Activated CD4-positive, alpha-beta T cell treated with anti-CD3 and anti-CD28 coated beads, Interleukin-2, amount 50 U/mL, for 24 hours (primary cell): Measurements from ENCODE around the gene NKAIN1.
"Not testable (repeated sequence)": the region's sequence is repeated elsewhere in the genome, so short reads cannot be mapped to it uniquely, and the experiment has no call there.

Experiments
- DNase-seq, 2 donors: peaks; one replicate each; pipeline ENCODE4 v3.0.0-alpha.2; 2020; ENCODE audit warnings: low read depth in 1 of 2, low spot score in 1 of 2

Gene NKAIN1

DNA sequence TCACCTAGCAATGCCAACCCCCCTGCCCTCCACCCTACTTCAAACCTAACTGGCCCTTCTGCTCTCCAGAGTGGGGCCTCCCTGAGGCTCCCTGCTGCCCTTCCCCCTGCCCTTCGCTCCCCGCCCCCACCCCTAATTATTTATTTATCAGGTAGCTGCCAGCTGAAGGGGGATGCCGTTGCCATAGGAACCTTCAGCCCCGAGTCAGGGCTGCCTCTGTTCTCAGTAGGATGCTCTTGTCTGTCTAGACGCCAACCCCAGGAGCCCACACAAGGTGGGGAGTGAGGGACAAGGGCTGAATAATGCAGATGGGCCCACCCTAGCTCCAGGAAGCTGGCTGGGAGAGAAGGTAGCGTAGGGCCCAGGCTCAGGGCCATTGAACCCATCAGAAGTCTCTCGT is 41.1 kb downstream of the NKAIN1 start:
- no peak for DNase-seq

DNA sequence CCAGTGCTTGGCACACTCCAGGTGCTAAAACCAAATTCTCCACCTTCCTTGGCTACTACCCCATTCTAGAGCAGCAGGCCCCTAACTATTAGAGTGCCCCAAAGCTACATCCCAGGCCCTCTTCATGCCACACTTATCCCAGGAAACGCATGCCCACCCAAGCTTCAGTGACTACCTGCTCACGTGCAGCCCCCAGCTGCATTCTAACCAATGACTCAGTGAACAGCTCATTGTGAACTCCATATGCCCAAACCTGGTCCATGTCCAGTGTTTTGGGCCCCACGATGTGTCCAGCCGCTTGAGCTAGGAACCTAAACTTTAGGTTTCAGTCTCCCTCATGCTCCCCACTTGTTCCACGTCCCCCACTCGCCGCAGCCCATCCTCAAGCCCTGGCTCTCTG is 41.5 kb downstream of the NKAIN1 start:
- DNase-seq = no peak

DNA sequence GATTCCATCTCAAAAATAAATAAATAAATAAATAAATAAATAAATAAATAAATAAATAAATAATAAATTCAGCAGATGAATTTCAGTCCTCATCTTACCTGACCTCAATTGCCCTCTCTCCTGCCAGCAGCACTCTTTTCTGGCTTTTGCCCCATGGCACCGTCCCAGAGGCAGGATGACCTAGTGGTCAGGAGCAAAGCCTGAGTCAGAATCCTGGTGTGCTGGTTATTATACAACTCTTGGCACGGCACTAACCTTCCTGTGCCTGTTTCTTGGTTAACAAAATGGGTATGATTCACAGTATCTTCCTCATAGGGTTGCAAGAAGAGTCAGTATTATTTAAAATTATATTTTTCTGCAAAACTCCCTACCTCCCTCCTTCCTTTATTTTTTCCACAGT is 43.0 kb downstream of the NKAIN1 start:
- DNase-seq = no peak

DNA sequence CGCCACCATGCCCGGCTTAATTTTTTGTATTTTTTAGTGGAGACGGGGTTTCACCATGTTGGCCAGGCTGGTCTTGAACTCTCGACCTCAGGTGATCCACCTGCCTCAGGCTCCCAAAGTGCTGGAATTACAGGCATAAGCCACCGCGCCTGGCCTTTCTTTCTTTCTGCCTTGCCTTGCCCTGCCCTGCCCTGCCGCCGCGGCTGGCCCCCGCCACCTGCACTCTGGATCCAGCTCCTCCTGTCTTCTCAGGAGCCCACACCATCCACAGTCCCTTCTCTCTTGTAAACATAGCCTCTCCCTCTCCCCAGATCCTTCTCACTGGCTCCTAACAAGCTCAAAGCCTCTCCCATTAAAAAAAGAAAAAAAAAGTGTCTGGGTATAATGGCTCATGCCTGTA is 44.4 kb downstream of the NKAIN1 start:
- not testable (repeated sequence) for DNase-seq

- no peak for DNase-seq
Measured at GRCh38 chr1:31193729-31194128, 46.0 kb downstream of the NKAIN1 start.

DNA sequence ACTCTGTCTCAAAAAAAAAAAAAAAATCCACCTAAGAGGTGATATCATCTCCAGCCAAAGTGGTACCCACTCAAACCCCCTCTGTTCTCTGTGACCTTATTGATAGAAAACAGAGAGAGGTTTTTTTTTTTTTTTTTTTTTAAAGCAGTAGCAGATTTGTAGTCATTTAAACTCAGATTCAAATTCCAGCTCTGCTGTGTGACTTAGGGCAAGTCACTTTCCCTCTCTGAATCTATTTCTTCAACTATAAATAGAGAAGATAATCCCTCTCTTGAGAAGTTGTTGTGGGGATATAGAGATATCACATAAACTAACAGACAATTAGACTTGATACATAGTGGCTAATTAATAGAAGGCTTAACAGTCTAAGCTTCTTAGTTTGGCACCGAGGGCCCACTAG is 48.4 kb downstream of the NKAIN1 start:
- DNase-seq = no peak

DNA sequence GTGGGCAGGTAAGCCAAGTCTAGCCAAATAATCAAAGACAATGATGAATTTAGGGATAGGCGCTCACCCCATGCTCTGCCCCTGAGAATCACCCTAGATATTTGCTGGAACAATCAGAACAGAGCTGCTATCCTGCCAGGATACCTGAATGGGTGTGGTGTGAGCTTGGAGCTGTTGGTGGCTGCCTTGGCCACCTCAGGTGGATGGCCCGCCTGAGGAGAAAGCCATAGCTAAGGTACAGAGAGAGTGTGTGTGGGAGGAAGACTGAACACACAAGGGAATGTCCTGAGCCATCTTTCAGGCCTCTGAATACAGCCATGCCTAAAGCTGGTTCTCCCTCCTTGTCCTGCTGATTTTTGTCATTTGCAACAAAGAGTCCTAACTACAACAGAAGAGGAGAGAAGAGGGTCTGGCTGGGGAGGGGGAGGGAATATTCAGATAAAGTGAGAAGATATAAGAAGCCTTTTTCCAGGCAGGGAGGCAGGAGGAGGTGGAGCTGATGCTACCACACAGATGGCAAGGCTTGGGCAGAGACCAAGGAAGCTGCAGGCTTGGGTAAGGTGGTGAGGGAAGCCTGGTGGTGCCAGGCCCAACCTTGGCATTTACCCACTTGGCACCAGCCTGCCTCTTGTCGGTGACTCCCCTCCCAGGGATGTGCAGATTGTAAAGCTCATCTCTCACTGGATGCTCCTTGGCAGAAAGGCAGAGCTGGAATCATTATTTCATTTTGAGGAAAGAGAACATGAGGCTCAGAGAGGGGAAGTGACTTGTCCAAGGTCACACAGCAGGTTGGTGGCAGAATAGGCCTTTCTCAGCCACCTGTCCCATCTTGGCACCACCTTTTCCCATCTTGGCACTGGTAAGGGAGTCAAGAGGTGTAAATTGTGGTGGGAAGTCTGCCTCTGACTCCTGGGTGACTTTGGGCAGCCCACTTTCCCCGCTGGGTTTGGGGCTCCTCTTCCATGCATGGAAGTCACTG is 49.7 kb downstream of the NKAIN1 start:
- no peak for DNase-seq

- DNase-seq = no peak
Measured at GRCh38 chr1:31183927-31184554, 55.6 kb downstream of the NKAIN1 start.

DNA sequence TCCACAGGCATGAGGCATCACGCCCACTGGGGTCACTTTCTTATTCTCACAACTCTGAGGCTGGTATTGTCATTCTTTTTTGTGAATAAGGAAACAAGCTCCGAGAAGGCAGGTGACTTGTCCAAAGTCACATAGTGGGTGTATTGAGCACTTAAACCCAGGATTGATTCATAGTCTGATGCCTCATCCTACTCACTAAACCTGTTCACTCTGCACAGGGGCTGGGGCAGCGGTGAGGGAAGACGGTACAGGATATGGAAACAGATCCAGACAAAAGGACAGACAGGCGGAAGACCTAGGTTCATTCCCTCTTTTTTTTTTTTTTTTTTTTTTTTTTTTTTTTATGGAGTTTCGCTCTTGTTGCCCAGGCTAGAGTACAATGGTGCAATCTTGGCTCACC is 56.6 kb downstream of the NKAIN1 start:
- DNase-seq = no peak

GRCh38 chr1:31182352-31182751 is 57.3 kb downstream of the NKAIN1 start:
- DNase-seq = peak in 1 of 2 donors; percentile 25

GRCh38 chr1:31181515-31182343 is 58.0 kb downstream of the NKAIN1 start:
- no peak for DNase-seq

DNA sequence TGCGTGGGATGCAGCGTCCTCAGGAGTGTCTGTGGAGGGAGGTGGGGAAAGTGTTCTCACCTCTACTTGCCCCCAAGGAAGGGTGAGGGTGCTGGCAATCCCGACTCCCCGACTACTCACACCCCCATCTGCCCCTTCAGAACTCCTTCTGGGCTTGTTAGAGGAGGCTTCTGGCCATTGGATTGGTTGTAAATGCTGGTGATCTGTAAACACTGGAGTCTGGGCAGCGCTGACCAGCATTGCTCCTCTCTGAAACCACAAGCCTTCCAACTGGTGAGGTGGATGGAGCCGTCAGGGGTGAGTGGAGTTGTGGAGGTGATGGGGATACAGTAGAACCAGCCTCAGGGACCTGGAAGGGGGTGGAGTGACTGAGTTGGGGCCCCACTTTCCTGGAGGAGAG is 59.3 kb downstream of the NKAIN1 start:
- no peak for DNase-seq

DNA sequence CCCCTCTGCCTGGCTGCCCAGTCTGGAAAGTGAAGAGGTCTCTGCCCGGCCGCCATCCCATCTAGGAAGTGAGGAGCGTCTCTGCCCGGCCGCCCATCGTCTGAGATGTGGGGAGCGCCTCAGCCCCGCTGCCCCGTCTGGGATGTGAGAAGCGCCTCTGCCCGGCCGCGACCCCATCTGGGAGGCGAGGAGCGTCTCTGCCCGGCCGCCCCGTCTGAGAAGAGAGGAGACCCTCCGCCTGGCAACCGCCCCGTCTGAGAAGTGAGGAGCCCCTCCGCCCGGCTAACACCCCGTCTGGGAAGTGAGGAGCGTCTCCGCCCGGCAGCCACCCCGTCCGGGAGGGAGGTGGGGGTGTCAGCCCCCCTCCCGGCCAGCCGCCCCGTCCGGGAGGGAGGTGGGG is 63.4 kb downstream of the NKAIN1 start:
- not testable (repeated sequence) for DNase-seq

- DNase-seq = no peak
Measured at GRCh38 chr1:31170486-31170735, 69.3 kb downstream of the NKAIN1 start.

DNA sequence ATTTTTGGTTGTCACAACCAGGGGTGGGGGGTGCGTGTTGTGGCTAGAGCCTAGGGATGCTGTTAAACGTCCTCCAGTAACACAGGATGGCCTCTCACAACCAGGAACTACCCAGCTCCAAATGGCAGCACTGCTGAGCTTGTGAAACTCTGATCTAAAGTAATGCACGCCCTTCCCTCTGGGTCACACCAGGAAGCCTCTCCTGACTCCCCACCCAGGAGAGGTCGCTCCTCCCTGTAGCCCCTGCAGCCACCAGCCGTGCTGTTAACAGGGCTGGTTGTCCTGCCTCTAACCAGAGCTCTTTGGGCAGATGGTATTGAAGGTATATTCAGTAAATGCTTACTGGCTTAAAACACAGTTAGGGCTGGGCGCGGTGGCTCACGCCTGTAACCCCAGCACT is 73.2 kb downstream of the NKAIN1 start:
- no peak for DNase-seq

- DNase-seq = no peak
Measured at GRCh38 chr1:31164291-31164690, 75.4 kb downstream of the NKAIN1 start.

GRCh38 chr1:31163866-31164265 is 75.8 kb downstream of the NKAIN1 start:
- DNase-seq = no peak

DNA sequence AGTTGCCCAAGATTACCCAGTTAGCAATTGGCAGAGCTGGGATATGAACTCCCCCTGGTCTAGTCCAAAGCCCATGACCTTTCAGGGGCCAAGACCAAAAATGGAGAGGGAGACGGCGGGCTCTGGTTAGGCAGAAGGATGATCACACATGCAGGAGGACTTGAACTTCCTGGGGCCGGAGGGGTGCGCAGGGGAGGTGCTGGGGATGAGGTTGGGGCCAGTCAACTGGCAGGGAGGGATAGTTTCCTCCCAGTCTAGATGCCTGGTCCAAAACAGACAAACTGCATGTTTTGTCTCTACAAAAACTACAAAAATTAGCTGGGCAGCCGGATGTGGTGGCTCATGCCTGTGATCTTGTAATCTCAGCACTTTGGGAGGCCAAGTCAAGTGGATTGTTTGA is 78.1 kb downstream of the NKAIN1 start:
- no peak for DNase-seq

- DNase-seq = no peak
Measured at GRCh38 chr1:31159869-31160611, 79.6 kb downstream of the NKAIN1 start.

DNA sequence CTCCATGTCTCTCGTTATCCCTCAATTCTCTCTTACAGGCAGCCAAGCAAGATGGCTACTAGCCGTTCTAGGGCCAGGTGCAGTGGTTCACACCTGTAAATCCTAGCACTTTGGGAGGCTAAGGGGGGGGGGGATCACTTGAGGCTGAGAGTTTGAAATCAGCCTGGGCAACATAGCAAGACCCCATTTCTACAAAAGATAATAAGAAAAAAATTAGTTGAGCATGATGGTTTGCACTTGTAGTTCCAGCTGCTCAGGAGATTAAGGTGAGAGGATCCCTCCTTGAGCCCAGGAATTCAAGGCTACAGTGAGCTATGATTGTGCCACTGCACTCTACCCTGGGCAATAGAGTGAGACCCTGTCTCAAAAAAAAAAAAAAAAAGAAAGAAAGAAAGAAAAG is 80.4 kb downstream of the NKAIN1 start:
- DNase-seq = no peak

- DNase-seq = peak; percentile 48
Measured at GRCh38 chr1:31155216-31155806, 84.4 kb downstream of the NKAIN1 start.
